CMK (cell line): Measurements from ENCODE around the gene P2RX3.
"Not testable (repeated sequence)": the region's sequence is repeated elsewhere in the genome, so short reads cannot be mapped to it uniquely, and the experiment has no call there.

Experiments used
- DNase-seq: peaks from one replicate; pipeline ENCODE4 v3.0.0-alpha.2; 2010; ENCODE audit warnings: low read depth

The P2RX3 gene

GRCh38 chr11:57324886-57325734 is 13.0 kb upstream of the P2RX3 start, which contains the start of gene TNKS1BP1:
TNKS1BP1 (minus strand) TSS chr11:57324952; CDS start chr11:57321885, 3,067 bp downstream.
- DNase-seq: no peak

GRCh38 chr11:57325735-57326048 is 12.5 kb upstream of the P2RX3 start:
- DNase-seq: no peak

- DNase-seq: no peak
Measured at GRCh38 chr11:57327721-57328120, 10.4 kb upstream of the P2RX3 start.

- DNase-seq: no peak
Measured at GRCh38 chr11:57330029-57330428, 8.1 kb upstream of the P2RX3 start.

GRCh38 chr11:57331720-57332119 is 6.4 kb upstream of the P2RX3 start:
- no peak for DNase-seq

GRCh38 chr11:57332694-57333440 is 5.3 kb upstream of the P2RX3 start:
- no peak for DNase-seq

- no peak for DNase-seq
Measured at GRCh38 chr11:57335023-57335342, 3.2 kb upstream of the P2RX3 start.

GRCh38 chr11:57335343-57336110 is 2.6 kb upstream of the P2RX3 start, which contains the start of gene SSRP1:
SSRP1 (minus strand) TSS chr11:57335892; CDS start chr11:57335121, 771 bp downstream.
- DNase-seq: no peak

- no peak for DNase-seq
Measured at GRCh38 chr11:57336111-57336666, 2.0 kb upstream of the P2RX3 start.

GRCh38 chr11:57336856-57337255 is 1.3 kb upstream of the P2RX3 start:
- DNase-seq: not testable (repeated sequence)

GRCh38 chr11:57339328-57339727 is 1.2 kb downstream of the P2RX3 start:
- no peak for DNase-seq

GRCh38 chr11:57340039-57340615 is 2.0 kb downstream of the P2RX3 start:
- DNase-seq: no peak

GRCh38 chr11:57341250-57341808 is 3.2 kb downstream of the P2RX3 start:
- no peak for DNase-seq

- no peak for DNase-seq
Measured at GRCh38 chr11:57342702-57343101, 4.5 kb downstream of the P2RX3 start.

- no peak for DNase-seq
Measured at GRCh38 chr11:57343825-57344224, 5.7 kb downstream of the P2RX3 start.

- DNase-seq: no peak
Measured at GRCh38 chr11:57344826-57345225, 6.7 kb downstream of the P2RX3 start.

GRCh38 chr11:57345555-57346211 is 7.5 kb downstream of the P2RX3 start:
- DNase-seq: no peak

- no peak for DNase-seq
Measured at GRCh38 chr11:57347336-57347735, 9.2 kb downstream of the P2RX3 start.

- no peak for DNase-seq
Measured at GRCh38 chr11:57348052-57348451, 9.9 kb downstream of the P2RX3 start.

GRCh38 chr11:57348636-57349313 is 10.6 kb downstream of the P2RX3 start:
- DNase-seq: no peak
